Measurements from ENCODE around the gene CAP1. TPM values are rescaled to one million over a fixed set of nuclear protein-coding genes. Genes with fewer than 3 reads are reported as not detected.

Gene CAP1
- total and polyA plus RNA-seq, 10 of the 15 experiments (the other 5 are each of a cell fraction or from before 2014, with no cell fraction given): 360 to 500 (median 431) TPM

DNA sequence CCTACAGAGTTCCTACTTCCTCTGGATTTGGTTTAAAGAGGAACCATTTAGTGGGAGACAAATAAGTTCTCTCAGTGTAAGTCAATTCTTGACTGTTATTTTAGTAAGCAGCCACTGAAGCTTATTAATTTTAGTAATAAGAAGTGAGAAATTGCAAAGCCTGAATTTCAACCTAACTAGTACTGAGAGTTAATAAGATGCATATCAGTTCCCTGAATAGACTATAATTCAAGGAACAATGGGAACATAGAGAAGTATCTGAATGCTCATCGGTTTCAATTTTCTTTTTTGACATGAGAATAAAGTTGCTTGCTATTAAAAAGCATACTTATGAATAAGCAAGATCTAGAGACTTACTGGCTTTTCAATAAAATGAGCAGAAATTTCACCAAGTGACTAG is 64.5 kb downstream of the CAP1 start (continued):
- TF ChIP-seq REST (IDR thresholded peaks at IDR 0.05; ENCODE audit: low read depth, low read length) (no peak), NR2F1 (conservative IDR thresholded peaks at IDR 0.05) (no peak), E2F8 (IDR thresholded peaks at IDR 0.05; ENCODE audit: low read depth, partially characterized antibody) (no peak)

GRCh38 chr1:40107290-40107959 is 66.9 kb downstream of the CAP1 start:
- Histone ChIP-seq H3K27me3 (replicated peaks in 1 of 2; ENCODE audit: control insufficient read depth in 2 of 2, insufficient read depth in 2 of 2, low read length in 1 of 2) (no peaks in the 10 kb centered on the region), H3K79me2 (ENCODE audit: control insufficient read depth, insufficient read depth, low read length) (no peaks in the 10 kb centered on the region), H2AFZ (ENCODE audit: control insufficient read depth, low read depth, low read length) (no peak overlapping the region), H3K4me3 (no peak overlapping the region), H4K20me1 (ENCODE audit: control insufficient read depth, insufficient read depth) (no peaks in the 10 kb centered on the region), H3K9me3 (replicated peaks; ENCODE audit: control insufficient read depth, insufficient read depth, low read length) (no peaks in the 10 kb centered on the region; the same call in 1 of the 3 replicates), H3K4me1 (ENCODE audit: control insufficient read depth, insufficient read depth, low read length) (no peaks in the 10 kb centered on the region), H3K36me3 (ENCODE audit: control insufficient read depth in 2 of 2, insufficient read depth in 2 of 2, low read length in 1 of 2) (no peaks in the 10 kb centered on the region), H3K27ac (ENCODE audit: control insufficient read depth, insufficient read depth) (no peak overlapping the region), H3K4me2 (ENCODE audit: control insufficient read depth, insufficient read depth) (no peak overlapping the region), H3K9ac (ENCODE audit: control insufficient read depth, insufficient read depth, low read length) (no peak overlapping the region)
- no peak for DNase-seq (ENCODE audit: low read depth, low spot score)
- in situ Hi-C loops (cut with MboI): no loop called here
- POLR2A ChIA-PET: no interaction called here
- CTCF ChIA-PET: no interaction called here
- RAD21 ChIA-PET (ENCODE audit: unreplicated experiment): no interaction called here
- intact Hi-C loops (cut with micrococcal nuclease; ENCODE audit: unreplicated experiment): no loop called here
- no peak for FAIRE-seq
- SMC1A ChIA-PET (ENCODE audit: uncharacterized antibody, unreplicated experiment): interaction anchor here (0.7 to 0.8 kb wide), 2 partner anchors 18 to 241 kb away, joined by 3 read pairs; no protein-coding TSS in a partner anchor
- BruUV-seq (replicated peaks): no TSS peak
- ATAC-seq: no peak
- WGBS (ENCODE audit: insufficient coverage, insufficient replicate concordance, low lambda C conversion rate, missing lambda C conversion rate): 75% methylated on average over 6 of the region's 6 CpGs
- TF ChIP-seq EP300 (IDR thresholded peaks at IDR 0.05; ENCODE audit: borderline replicate concordance in 1 of 2, control insufficient read depth in 1 of 2, low read depth in 2 of 2, low read length in 2 of 2) (no peak), ZNF274 (IDR thresholded peaks at IDR 0.05; ENCODE audit: insufficient read depth, insufficient read length) (no peak), JUNB (IDR thresholded peaks at IDR 0.05) (no peak), BMI1 (IDR thresholded peaks at IDR 0.05; ENCODE audit: borderline replicate concordance) (no peak), IRF3 (IDR thresholded peaks at IDR 0.05) (no peak), KDM1A (IDR thresholded peaks at IDR 0.05; ENCODE audit: borderline replicate concordance) (no peak)
- TF ChIP-seq, protein P1, sequence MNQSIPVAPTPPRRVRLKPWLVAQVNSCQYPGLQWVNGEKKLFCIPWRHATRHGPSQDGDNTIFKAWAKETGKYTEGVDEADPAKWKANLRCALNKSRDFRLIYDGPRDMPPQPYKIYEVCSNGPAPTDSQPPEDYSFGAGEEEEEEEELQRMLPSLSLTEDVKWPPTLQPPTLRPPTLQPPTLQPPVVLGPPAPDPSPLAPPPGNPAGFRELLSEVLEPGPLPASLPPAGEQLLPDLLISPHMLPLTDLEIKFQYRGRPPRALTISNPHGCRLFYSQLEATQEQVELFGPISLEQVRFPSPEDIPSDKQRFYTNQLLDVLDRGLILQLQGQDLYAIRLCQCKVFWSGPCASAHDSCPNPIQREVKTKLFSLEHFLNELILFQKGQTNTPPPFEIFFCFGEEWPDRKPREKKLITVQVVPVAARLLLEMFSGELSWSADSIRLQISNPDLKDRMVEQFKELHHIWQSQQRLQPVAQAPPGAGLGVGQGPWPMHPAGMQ (IDR thresholded peaks at IDR 0.05; ENCODE audit: borderline replicate concordance): no peak
